Chondrocyte (in vitro differentiated cells): ENCODE measurements around the gene GNAL. TPM values are rescaled to one million over a fixed set of nuclear protein-coding genes. Genes with fewer than 3 reads are reported as not detected.
"Not testable (repeated sequence)": the region's sequence is repeated elsewhere in the genome, so short reads cannot be mapped to it uniquely, and the experiment has no call there.

Experiments used
- DNase-seq: peaks from one replicate; pipeline ENCODE4 v3.0.0; 2021; ENCODE audit warnings: mixed read lengths, low spot score
- H3K27ac Mint-ChIP-seq: one replicate; pipeline ENCODE4 v1.8.0; 2021; ENCODE audit warnings: mild to moderate bottlenecking, moderate library complexity, mixed read lengths; ENCODE audit not compliant: unreplicated experiment
- H3K27me3 Mint-ChIP-seq: 2 replicates; pipeline ENCODE4 v1.8.0; 2021; ENCODE audit warnings: low read depth, mixed read lengths
- H3K36me3 Mint-ChIP-seq: 2 replicates; pipeline ENCODE4 v1.8.0; 2021; ENCODE audit warnings: low read depth, mixed read lengths
- H3K4me1 Mint-ChIP-seq: 2 replicates; pipeline ENCODE4 v1.8.0; 2021; ENCODE audit warnings: low read depth, mild to moderate bottlenecking, mixed read lengths
- H3K4me3 Mint-ChIP-seq: one replicate; pipeline ENCODE4 v1.8.0; 2021; ENCODE audit warnings: mild to moderate bottlenecking, moderate library complexity, mixed read lengths; ENCODE audit not compliant: unreplicated experiment
- H3K9me3 Mint-ChIP-seq: 2 replicates; pipeline ENCODE4 v1.8.0; 2021; ENCODE audit warnings: low read depth, mixed read lengths
- total RNA-seq: library from RNA; stranded (reverse); gene quantifications from 3 replicates; pipeline ENCODE4 v1.2.1, GENCODE V29; 2021
- TF ChIP-seq, protein P1 (sequence below): fragments of 200-600 bp; sonication (generic); IDR thresholded peaks from 2 replicates; pipeline ENCODE4 v1.5.0; 2021; ENCODE audit warnings: antibody characterized with exemption, mild to moderate bottlenecking, moderate library complexity

Gene GNAL
- total RNA-seq, 1 donor from 2014 or later: 5.9 TPM

DNA sequence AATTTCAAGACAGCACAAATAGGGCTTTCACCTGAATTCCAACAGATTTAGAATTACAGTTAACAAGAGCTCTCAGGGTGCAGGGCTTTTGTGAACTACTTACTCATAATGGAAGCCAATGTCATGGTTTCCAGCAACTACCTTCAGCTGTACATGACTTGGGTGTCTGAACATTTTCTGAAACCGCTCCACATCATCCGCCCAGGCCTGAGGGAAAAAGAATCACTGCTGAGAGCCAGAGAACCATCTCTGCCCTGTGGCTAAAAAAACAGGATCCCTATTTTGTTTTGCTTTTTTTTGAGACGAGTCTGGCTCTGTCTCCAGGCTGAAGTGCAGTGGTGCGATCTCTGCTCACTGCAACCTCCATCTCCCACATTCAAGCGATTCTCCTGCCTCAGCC, 200.2 kb downstream of the GNAL start:
- Mint-ChIP-seq H3K27ac (no peak overlapping the region), H3K4me1 (peaks cover 10% of the 10 kb centered on the region), H3K36me3 (peaks cover 28% of the 10 kb centered on the region), H3K27me3 (no peaks in the 10 kb centered on the region), H3K4me3 (no peak overlapping the region), H3K9me3 (no peaks in the 10 kb centered on the region)
- no peak for DNase-seq
- TF ChIP-seq, protein P1, sequence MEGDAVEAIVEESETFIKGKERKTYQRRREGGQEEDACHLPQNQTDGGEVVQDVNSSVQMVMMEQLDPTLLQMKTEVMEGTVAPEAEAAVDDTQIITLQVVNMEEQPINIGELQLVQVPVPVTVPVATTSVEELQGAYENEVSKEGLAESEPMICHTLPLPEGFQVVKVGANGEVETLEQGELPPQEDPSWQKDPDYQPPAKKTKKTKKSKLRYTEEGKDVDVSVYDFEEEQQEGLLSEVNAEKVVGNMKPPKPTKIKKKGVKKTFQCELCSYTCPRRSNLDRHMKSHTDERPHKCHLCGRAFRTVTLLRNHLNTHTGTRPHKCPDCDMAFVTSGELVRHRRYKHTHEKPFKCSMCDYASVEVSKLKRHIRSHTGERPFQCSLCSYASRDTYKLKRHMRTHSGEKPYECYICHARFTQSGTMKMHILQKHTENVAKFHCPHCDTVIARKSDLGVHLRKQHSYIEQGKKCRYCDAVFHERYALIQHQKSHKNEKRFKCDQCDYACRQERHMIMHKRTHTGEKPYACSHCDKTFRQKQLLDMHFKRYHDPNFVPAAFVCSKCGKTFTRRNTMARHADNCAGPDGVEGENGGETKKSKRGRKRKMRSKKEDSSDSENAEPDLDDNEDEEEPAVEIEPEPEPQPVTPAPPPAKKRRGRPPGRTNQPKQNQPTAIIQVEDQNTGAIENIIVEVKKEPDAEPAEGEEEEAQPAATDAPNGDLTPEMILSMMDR: no peak

GRCh38 chr18:11891737-11892136, 202.7 kb downstream of the GNAL start:
- H3K36me3 Mint-ChIP-seq: peaks cover 20% of the 10 kb centered on the region
- no peak for DNase-seq
- no peaks in the 10 kb centered on the region for H3K27me3 Mint-ChIP-seq
- H3K4me1 Mint-ChIP-seq: peaks cover 17% of the 10 kb centered on the region
- no peaks in the 10 kb centered on the region for H3K9me3 Mint-ChIP-seq
- TF ChIP-seq, protein P1: no peak
- H3K4me3 Mint-ChIP-seq: no peak overlapping the region
- H3K27ac Mint-ChIP-seq: no peak overlapping the region

GRCh38 chr18:11892438-11892837, 203.4 kb downstream of the GNAL start:
- not testable (repeated sequence) for DNase-seq, H3K4me3 Mint-ChIP-seq, H3K27ac Mint-ChIP-seq, H3K9me3 Mint-ChIP-seq, H3K27me3 Mint-ChIP-seq
- Mint-ChIP-seq H3K4me1 (peaks cover 17% of the 10 kb centered on the region), H3K36me3 (peaks cover 15% of the 10 kb centered on the region)

DNA sequence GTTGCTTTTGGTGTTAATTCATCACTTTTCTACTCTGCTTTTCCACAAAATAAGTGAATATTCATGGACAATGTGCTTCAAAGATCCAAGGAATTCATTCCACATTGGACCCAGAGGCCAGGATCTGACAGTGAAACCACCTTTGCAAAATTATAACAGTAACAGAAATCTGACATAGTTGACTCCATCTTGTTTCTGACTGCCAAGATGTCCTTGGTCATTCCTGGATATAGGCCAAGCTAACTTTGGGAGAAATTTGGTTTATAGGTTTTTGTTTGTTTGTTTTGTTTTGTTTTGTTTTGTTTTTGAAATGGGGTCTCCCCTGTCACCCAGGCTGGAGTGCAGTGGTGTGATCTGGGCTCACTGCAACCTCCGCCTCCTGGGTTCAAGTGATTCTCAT, 208.7 kb downstream of the GNAL start:
- Mint-ChIP-seq H3K4me3 (no peak overlapping the region), H3K9me3 (no peaks in the 10 kb centered on the region)
- TF ChIP-seq, protein P1: no peak

GRCh38 chr18:11899063-11899462, 210.0 kb downstream of the GNAL start:
- Mint-ChIP-seq H3K4me3 (no peak overlapping the region), H3K27ac (no peak overlapping the region), H3K27me3 (no peaks in the 10 kb centered on the region), H3K4me1 (peaks cover 10% of the 10 kb centered on the region), H3K36me3 (peaks cover 16% of the 10 kb centered on the region), H3K9me3 (no peaks in the 10 kb centered on the region)
- DNase-seq: no peak
- TF ChIP-seq, protein P1: no peak

More for the DNA sequence above, 208.7 kb downstream of the GNAL start:
- H3K36me3 Mint-ChIP-seq: peaks cover 13% of the 10 kb centered on the region
- H3K27me3 Mint-ChIP-seq: no peaks in the 10 kb centered on the region
- peaks cover 14% of the 10 kb centered on the region for H3K4me1 Mint-ChIP-seq
- DNase-seq: no peak
- no peak overlapping the region for H3K27ac Mint-ChIP-seq

DNA sequence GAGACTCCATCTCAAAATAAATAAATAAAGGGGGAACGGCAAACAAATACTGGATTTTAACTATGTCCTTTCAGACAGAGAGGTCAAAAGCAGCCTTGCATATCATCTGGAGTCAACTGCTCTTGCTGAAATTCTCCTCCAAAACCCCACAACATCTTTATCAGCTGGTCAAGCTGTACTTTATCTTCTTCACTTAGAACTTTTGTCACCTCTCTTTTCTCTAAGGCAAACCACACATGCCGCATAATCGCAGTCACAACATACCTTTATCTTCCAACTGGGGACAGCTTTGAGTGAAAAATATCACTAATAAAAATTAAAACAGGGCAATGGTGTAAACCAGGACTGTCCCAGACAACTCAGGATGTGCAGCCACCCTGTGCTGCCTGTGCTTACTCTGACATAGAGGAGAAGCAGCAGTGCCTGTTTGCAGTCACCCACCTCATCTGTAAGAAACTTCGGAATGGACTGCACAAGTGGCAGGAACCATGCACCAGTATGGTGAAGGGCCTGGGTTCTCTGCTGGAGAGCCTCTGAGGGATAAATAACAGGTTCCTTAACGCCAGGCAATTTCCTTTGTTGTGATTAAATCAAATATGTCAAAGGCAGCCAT, 212.9 kb downstream of the GNAL start:
- Mint-ChIP-seq H3K27ac (no peak overlapping the region), H3K4me1 (peaks cover 9% of the 10 kb centered on the region), H3K27me3 (no peaks in the 10 kb centered on the region), H3K4me3 (no peak overlapping the region), H3K36me3 (peaks cover 14% of the 10 kb centered on the region), H3K9me3 (no peaks in the 10 kb centered on the region)
- TF ChIP-seq, protein P1: no peak
- no peak for DNase-seq
